COLO668 (cell line): ENCODE results near the gene F12.
"Not testable (repeated sequence)": the region's sequence is repeated elsewhere in the genome, so short reads cannot be mapped to it uniquely, and the experiment has no call there.

Experiments used
- DNase-seq: peaks from one replicate; lab custom pipeline; 2025; ENCODE audit not compliant: unreplicated experiment; lab: John Stamatoyannopoulos, UW

The F12 gene

GRCh38 chr5:177432839-177433657 is 23.7 kb upstream of the F12 start:
- DNase-seq, result no peak

GRCh38 chr5:177432143-177432838 is 22.9 kb upstream of the F12 start:
- no peak for DNase-seq

GRCh38 chr5:177431317-177432142 is 22.2 kb upstream of the F12 start:
- no peak for DNase-seq

GRCh38 chr5:177430972-177431316 is 21.6 kb upstream of the F12 start:
- DNase-seq, result no peak

GRCh38 chr5:177430140-177430951 is 21.0 kb upstream of the F12 start:
- DNase-seq, result no peak

- DNase-seq, result no peak
Observed at GRCh38 chr5:177429248-177430040, 20.1 kb upstream of the F12 start.

GRCh38 chr5:177428574-177429217 is 19.3 kb upstream of the F12 start:
- no peak for DNase-seq

- DNase-seq, result no peak
Observed at GRCh38 chr5:177427919-177428573, 18.7 kb upstream of the F12 start.

GRCh38 chr5:177427211-177427822 is 18.0 kb upstream of the F12 start:
- DNase-seq, result no peak

- peak; percentile 64 for DNase-seq
Observed at GRCh38 chr5:177426566-177427210, 17.3 kb upstream of the F12 start, which contains the start of gene GRK6. Gene GRK6 (plus strand): TSS chr5:177426676. CDS start chr5:177426846, 170 bp downstream.

GRCh38 chr5:177425801-177426565 is 16.6 kb upstream of the F12 start:
- peak; percentile 97 for DNase-seq

- no peak for DNase-seq
Observed at GRCh38 chr5:177425196-177425800, 15.9 kb upstream of the F12 start.

GRCh38 chr5:177423671-177424070 is 14.3 kb upstream of the F12 start:
- no peak for DNase-seq

GRCh38 chr5:177421062-177421798 is 11.9 kb upstream of the F12 start:
- no peak for DNase-seq

GRCh38 chr5:177420472-177420871 is 11.1 kb upstream of the F12 start:
- DNase-seq, result not testable (repeated sequence)

- no peak for DNase-seq
Observed at GRCh38 chr5:177419046-177419445, 9.7 kb upstream of the F12 start.
